ENCODE results near the gene IRX6.

Gene IRX6

GRCh38 chr16:55367866-55368603, 44.0 kb downstream of the IRX6 start:
- DNase-seq = no peak

DNA sequence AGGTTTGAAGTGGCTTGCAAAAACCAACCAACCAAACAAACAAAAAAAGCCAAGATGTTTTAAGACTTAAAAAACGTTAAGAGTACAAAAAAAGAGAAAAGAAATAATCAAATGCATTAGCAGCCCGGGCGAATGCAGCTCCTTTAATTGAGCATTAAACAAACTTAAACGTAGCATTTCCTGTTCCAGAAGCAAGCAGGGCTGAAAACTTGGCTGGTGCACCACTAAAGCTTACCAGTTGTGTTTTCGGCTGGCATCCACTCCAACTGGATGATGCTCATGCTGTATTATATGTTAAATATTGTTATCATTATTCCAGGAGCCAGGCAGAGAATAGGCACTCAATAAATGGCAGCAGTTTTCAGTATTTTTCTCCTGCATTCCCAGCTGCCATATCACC, 45.1 kb downstream of the IRX6 start:
- DNase-seq = no peak

- DNase-seq = peak; percentile 28
Measured at GRCh38 chr16:55370762-55371482, 46.9 kb downstream of the IRX6 start.

- DNase-seq = no peak
Measured at GRCh38 chr16:55372792-55373488, 48.9 kb downstream of the IRX6 start.

- no peak for DNase-seq
Measured at GRCh38 chr16:55373489-55373832, 49.5 kb downstream of the IRX6 start.

DNA sequence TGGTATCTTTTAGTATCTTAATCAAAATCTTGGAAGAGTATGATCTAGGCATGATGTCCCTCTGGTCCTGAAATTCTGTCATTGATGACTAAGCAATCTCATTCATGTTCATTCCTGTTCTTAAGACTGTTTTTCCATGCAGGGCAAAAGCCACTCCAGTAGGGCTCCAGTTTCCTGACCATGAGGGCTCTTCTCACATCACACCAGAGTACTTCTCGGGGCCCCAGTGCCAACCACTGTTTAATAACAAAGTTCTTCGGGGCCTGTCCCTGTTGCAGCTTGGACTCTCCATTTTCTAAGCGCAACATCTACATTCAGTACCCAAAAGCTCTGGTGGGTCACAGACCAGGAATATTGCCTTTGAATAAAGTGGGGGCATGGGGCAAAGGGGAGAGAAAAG, 52.0 kb downstream of the IRX6 start:
- DNase-seq = no peak

DNA sequence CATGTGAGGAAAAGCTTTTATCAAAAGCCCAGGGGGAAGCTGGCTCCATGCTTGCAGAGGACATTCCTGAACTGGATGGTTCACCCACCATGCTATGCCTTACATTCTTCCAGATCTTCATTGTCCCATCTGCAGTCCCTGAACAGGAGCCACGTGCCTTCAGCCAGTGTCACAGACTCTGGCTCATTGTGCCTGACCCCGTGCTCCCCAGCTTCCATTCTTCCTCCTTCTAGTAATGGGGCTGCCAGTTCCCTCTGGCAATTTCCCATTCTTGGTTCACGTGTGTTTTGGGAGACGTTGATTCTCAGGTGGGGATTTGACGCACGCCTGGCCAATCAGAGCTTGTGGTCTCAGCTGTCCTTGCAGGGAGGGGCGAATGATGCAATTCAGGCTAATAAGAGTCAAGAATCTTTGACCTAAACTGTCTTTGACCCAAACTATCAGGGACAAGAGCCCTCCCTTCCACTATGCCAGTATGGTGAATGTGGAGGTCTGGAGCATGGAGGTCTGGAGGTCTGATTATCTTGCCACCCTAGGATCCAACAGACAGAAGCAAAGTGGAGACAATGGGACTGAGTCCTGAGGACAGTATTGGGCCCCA, 52.7 kb downstream of the IRX6 start:
- no peak for DNase-seq

- no peak for DNase-seq
Measured at GRCh38 chr16:55377840-55378239, 53.8 kb downstream of the IRX6 start.

DNA sequence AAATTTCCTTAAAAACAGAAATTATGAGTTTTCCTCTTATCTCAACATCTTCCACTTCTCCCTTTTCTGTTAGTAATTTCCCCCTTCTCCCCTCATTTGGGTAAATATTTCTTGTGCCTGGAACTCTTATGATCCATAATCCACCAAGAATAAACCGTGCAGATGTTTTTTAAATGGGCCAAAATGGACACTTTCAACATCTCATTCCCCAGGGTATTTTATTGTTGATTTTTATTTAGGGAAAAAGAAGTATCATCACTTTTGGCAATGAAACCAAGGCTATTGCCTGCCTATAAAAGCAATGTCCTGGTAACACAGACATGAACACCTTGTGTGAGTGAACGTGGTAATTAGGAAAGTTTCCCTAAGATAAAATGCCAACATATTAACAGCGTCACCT, 54.6 kb downstream of the IRX6 start:
- DNase-seq = no peak

DNA sequence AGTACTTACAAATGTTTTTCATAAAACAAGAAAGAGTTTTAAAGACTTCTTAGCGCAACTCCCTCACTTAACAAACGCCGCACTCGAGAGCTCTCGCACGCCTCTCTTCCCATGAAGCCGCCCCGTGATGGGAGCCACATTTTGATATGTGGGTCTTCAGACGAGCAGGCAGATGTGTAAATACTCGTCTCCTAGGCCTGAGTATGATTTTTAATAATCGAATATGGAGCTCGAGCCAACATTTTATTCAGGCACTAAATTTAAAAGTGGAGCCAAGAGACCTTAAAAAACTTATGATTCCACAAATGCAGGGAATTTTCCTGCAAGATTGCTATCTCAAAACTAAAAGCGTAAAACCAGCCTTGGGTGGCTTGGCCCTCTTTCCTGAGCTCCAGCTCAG, 55.4 kb downstream of the IRX6 start:
- no peak for DNase-seq

DNA sequence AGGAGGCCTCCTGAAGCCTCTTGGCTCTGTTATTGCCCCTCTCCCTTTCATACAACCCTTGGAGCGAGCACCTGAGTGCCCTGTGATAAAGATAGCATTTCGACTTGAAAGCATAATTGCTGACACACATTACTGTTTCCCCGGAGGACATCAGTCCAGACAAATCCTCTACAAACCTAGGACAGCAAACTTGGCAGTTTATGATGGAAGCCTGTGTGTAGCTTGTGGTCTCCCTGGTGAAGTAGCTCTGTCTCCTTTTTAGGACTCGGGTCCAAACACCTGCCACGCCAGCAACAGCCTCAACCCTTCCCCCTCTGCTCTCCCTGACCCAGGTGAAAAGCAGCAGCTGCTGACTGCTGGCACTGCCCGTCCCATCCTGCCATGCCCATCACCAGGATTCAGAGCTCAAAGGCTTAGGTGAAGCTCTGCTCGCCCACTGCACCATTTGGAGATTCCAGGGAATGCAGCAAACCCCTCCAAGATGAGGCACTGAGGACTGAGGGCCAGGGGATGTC, 55.9 kb downstream of the IRX6 start:
- DNase-seq = no peak

Measured in stimulated activated CD4-positive, alpha-beta T cell treated with anti-CD3 and anti-CD28 coated beads, Interleukin-15, amount 100 ng/mL, for 24 hours (primary cell).